Mucosa of rectum (tissue), 2 donors: ENCODE data around the gene OR2T29.
"Not testable (repeated sequence)": the region's sequence is repeated elsewhere in the genome, so short reads cannot be mapped to it uniquely, and the experiment has no call there.

Experiments
- H3K27ac ChIP-seq, 2 donors: one replicate each; pipeline ENCODE4 v1.7.0; 2013; ENCODE audit warnings: inconsistent platforms in 2 of 2, low read depth in 2 of 2, low read length in 2 of 2
- H3K27me3 ChIP-seq, 2 donors: one replicate each; pipeline ENCODE4 v1.7.0; 2013; ENCODE audit warnings: low read length in 2 of 2; ENCODE audit not compliant: control insufficient read depth in 2 of 2, insufficient read depth in 2 of 2
- H3K36me3 ChIP-seq, 2 donors: one replicate each; pipeline ENCODE4 v1.7.0; 2013; ENCODE audit warnings: low read length in 2 of 2; ENCODE audit not compliant: control insufficient read depth in 2 of 2, insufficient read depth in 2 of 2
- H3K4me1 ChIP-seq, 2 donors: one replicate each; pipeline ENCODE4 v1.7.0; 2013; ENCODE audit warnings: low read length in 2 of 2, mild to moderate bottlenecking in 1 of 2; ENCODE audit not compliant: control insufficient read depth in 2 of 2, insufficient read depth in 2 of 2
- H3K4me3 ChIP-seq, 2 donors: one replicate each; pipeline ENCODE4 v1.7.0; 2013; ENCODE audit warnings: low read length in 2 of 2
- H3K9ac ChIP-seq, 2 donors: one replicate each; pipeline ENCODE4 v1.7.0; 2013; ENCODE audit warnings: low read length in 2 of 2, low read depth in 1 of 2, mild to moderate bottlenecking in 1 of 2
- H3K9me3 ChIP-seq, 2 donors: one replicate each; pipeline ENCODE4 v1.7.0; 2013; ENCODE audit warnings: low read length in 2 of 2; ENCODE audit not compliant: control insufficient read depth in 2 of 2
- donor health status: healthy.
- donor health status: Normal muscosa, but diverticular disease.

The OR2T29 gene

GRCh38 chr1:248562672-248563071 lies at the start of gene OR2T29:
OR2T29 (minus strand) TSS chr1:248562772; CDS start chr1:248559491, 3,281 bp downstream.
- not testable (repeated sequence) for H3K4me1 ChIP-seq, H3K4me3 ChIP-seq, H3K27ac ChIP-seq, H3K27me3 ChIP-seq, H3K36me3 ChIP-seq, H3K9ac ChIP-seq, H3K9me3 ChIP-seq

DNA sequence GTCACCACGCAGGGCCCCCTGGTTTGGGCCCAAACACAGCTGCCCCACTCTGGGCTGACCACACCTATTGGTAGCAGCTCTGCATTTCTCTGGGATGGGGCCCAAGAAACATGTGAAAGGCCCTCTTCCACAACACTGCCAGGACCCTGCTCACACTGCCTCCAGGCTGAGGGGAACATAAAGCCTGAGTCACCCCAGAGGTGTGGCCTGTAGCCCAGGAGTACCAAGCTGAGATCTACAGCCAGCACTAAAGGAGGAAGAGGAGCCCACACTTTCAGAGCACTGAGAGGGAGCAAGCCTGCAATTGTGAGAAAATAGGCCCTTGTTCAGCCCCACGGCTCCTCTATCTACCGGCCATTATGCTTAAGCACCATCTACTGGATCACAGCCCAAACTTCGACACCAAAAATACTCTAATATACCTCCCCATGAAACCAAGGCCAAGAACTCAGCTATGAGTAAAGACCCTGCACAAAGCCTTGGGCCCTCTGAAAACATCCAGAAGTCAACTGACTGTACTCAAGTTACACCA lies 49.4 kb upstream of the OR2T29 start:
- no peaks in the 10 kb centered on the region for H3K36me3 ChIP-seq
- H3K4me3 ChIP-seq: no peak overlapping the region
- H3K27ac ChIP-seq: no peak overlapping the region
- no peaks in the 10 kb centered on the region for H3K27me3 ChIP-seq
- H3K4me1 ChIP-seq: no peaks in the 10 kb centered on the region
- H3K9ac ChIP-seq: no peak overlapping the region
- no peaks in the 10 kb centered on the region for H3K9me3 ChIP-seq

DNA sequence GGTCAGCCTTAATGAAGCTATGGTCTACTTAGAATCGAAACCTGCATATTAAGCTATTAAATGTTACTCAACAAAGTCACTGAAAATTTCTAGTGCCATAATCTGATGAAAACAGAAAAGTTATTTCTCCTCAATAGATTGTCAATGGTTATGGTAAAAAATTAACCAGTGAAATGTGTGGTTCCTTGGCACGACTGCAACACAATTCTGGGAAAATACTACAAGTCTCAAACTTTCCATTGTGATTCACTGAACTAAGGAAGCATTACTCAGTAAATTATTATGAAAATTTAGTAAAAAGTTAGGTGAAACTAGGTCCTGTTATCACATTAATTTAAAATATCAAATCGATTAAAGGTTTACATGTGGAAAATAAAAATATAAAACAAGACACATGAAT lies 47.7 kb upstream of the OR2T29 start:
- no peak overlapping the region for H3K27ac ChIP-seq
- no peaks in the 10 kb centered on the region for H3K27me3 ChIP-seq
- H3K9ac ChIP-seq: no peak overlapping the region
- no peaks in the 10 kb centered on the region for H3K36me3 ChIP-seq
- H3K9me3 ChIP-seq: no peaks in the 10 kb centered on the region
- no peaks in the 10 kb centered on the region for H3K4me1 ChIP-seq
- H3K4me3 ChIP-seq: no peak overlapping the region

GRCh38 chr1:248599396-248599795 lies 36.8 kb upstream of the OR2T29 start:
- Histone ChIP-seq H3K27me3 (no peaks in the 10 kb centered on the region), H3K27ac (no peak overlapping the region), H3K36me3 (no peaks in the 10 kb centered on the region), H3K4me3 (no peak overlapping the region), H3K9me3 (no peaks in the 10 kb centered on the region), H3K9ac (no peak overlapping the region), H3K4me1 (no peaks in the 10 kb centered on the region)

GRCh38 chr1:248597589-248597988 lies 35.0 kb upstream of the OR2T29 start, which contains the start of gene OR2T10:
OR2T10 (minus strand) TSS chr1:248597700; CDS start chr1:248593768, 3,932 bp downstream.
- no peaks in the 10 kb centered on the region for H3K9me3 ChIP-seq
- no peak within 1 kb of the TSS for H3K4me3 ChIP-seq
- no peak within 1 kb of the TSS for H3K27ac ChIP-seq
- H3K4me1 ChIP-seq: no peaks in the 10 kb centered on the region
- no peaks in the 10 kb centered on the region for H3K27me3 ChIP-seq
- H3K36me3 ChIP-seq: no peaks in the 10 kb centered on the region
- H3K9ac ChIP-seq: no peak within 1 kb of the TSS

DNA sequence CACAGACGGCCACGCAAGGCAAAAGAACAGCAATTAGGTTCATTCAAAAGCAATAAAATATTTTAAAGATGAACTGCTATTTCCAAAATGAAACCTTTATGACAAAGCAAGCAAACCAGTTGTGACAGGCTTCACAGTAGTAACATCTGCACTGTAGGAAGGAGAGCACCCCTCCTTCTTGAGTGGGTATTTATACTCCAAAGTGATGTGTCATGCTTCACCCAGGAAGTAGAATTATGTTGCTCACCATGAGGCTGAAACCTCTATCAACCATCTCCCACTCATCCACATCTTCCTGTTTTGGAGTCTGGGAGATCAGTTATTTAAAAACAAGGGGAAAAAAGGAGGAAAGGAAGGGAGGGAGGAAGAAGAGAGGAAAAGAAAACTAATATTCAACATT lies 34.0 kb upstream of the OR2T29 start:
- no peak overlapping the region for H3K27ac ChIP-seq
- no peak overlapping the region for H3K4me3 ChIP-seq
- no peak overlapping the region for H3K9ac ChIP-seq
- H3K36me3 ChIP-seq: no peaks in the 10 kb centered on the region
- no peaks in the 10 kb centered on the region for H3K27me3 ChIP-seq
- no peaks in the 10 kb centered on the region for H3K4me1 ChIP-seq
- no peaks in the 10 kb centered on the region for H3K9me3 ChIP-seq

DNA sequence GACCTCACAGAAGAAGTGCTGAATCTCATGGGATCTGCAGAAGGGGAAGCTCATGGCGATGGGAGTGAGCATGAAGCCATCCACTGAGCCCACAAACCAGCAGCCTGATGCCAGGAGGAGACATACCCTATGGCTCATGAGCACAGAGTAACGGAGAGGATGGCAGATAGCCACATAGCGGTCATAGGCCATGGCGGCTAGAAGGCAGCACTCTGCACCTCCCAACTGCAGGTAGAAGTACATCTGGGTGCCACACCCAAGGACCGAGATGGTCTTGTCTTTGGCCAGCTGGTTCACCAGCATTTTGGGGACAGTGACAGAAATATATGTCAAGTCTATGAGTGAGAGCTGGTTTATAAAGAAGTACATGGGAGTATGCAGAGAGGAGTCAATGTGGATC lies 30.7 kb upstream of the OR2T29 start:
- Histone ChIP-seq H3K27me3 (no peaks in the 10 kb centered on the region), H3K27ac (no peak overlapping the region), H3K9me3 (no peaks in the 10 kb centered on the region), H3K36me3 (no peaks in the 10 kb centered on the region), H3K4me1 (no peaks in the 10 kb centered on the region), H3K4me3 (no peak overlapping the region), H3K9ac (no peak overlapping the region)

DNA sequence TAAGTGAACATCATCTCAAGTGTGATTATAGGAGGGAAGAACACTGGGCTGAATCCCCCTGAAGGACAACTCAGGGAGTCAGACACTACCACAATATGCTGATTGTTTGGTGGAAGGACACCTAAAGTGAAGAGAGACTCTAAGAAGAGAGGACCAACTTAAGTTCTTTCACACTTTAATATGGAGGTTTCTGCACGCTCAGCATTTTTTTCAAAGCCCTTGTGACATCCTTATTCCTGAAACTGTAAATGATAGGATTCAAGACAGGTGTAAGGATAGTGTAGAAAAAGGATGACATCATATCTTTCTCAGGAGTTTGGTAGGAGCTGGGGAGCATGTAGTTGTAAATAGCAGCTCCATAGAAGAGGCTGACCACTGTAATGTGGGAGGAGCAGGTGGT lies 30.1 kb upstream of the OR2T29 start:
- no peaks in the 10 kb centered on the region for H3K9me3 ChIP-seq
- H3K27me3 ChIP-seq: no peaks in the 10 kb centered on the region
- no peaks in the 10 kb centered on the region for H3K4me1 ChIP-seq
- H3K9ac ChIP-seq: no peak overlapping the region
- H3K4me3 ChIP-seq: no peak overlapping the region
- H3K27ac ChIP-seq: no peak overlapping the region
- no peaks in the 10 kb centered on the region for H3K36me3 ChIP-seq

DNA sequence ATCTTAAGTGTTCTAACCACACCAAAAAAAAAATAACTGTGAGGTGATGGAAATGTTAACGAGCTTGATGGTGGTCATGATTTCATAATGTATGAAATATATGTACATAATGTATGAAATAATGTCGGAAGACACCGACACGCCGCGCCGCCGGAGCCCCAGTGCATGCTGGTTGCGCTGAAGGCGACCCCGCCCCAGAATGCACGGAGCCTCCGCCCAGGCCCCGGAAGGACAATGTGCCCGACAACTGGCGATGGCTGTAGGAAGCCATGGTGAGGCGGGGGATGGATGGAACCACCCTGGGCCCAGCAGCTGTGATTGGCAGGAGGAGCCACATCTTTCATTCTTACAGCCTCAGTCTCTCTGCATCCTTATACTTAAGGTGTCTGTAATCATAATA lies 27.5 kb upstream of the OR2T29 start:
- Histone ChIP-seq H3K36me3 (no peaks in the 10 kb centered on the region), H3K27ac (no peak overlapping the region), H3K9me3 (no peaks in the 10 kb centered on the region), H3K9ac (no peak overlapping the region), H3K27me3 (no peaks in the 10 kb centered on the region), H3K4me1 (no peaks in the 10 kb centered on the region), H3K4me3 (no peak overlapping the region)

DNA sequence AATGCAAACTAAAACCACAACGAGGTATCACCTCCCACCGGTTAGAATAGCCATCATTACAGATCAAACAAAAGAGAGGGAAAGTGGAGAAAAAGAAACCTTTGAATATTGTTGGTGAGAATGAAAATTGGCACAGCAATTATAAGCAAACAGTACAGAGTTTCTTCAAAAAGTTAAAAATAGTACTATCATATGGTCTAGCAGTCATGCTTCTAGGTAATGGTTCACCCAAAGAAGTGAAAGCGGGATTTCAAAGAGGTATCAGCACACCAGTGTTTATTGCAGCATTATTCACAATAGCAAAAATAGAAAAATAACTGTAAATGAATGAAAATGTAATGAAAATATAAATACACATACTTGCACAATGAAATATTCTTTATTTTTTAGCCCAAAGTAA lies 26.8 kb upstream of the OR2T29 start:
- H3K4me3 ChIP-seq: no peak overlapping the region
- no peaks in the 10 kb centered on the region for H3K9me3 ChIP-seq
- H3K27ac ChIP-seq: no peak overlapping the region
- no peaks in the 10 kb centered on the region for H3K4me1 ChIP-seq
- H3K27me3 ChIP-seq: no peaks in the 10 kb centered on the region
- no peaks in the 10 kb centered on the region for H3K36me3 ChIP-seq
- no peak overlapping the region for H3K9ac ChIP-seq

DNA sequence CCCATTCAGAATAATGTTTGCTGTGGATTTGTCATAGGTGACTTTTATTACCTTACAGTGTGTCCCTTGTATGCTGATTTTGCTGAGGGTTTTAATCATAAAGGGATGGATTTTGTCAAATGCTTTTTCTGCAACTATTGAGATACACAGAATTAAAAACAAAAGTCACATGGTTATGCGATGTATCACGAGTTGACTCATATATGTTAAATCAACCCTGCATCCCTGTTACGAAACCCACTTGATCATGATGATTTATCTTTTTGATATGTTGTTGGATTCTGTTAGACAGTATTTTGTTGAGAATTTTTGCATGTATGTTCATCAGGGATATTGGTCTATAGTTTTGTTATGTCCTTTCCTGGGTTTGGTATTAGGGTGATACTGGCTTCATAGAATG lies 22.7 kb upstream of the OR2T29 start:
- H3K4me3 ChIP-seq: no peak overlapping the region
- no peaks in the 10 kb centered on the region for H3K4me1 ChIP-seq
- H3K27ac ChIP-seq: no peak overlapping the region
- no peaks in the 10 kb centered on the region for H3K27me3 ChIP-seq
- H3K9ac ChIP-seq: no peak overlapping the region
- no peaks in the 10 kb centered on the region for H3K36me3 ChIP-seq
- H3K9me3 ChIP-seq: no peaks in the 10 kb centered on the region
